Nephron (organoid): Measurements from ENCODE around the gene HOXC6.

ENCODE experiments used
- H3K27ac Mint-ChIP-seq, 3 experiments: 2 replicates each; pipeline ENCODE4 v1.8.0; 2020; ENCODE audit warnings: mixed read lengths in 3 of 3, mild to moderate bottlenecking in 2 of 3, moderate library complexity in 1 of 3
- H3K27me3 Mint-ChIP-seq: 2 replicates; pipeline ENCODE4 v1.8.0; 2021; ENCODE audit warnings: low read depth, mild to moderate bottlenecking, moderate library complexity, mixed read lengths
- H3K36me3 Mint-ChIP-seq: 2 replicates; pipeline ENCODE4 v1.8.0; 2020; ENCODE audit warnings: low read depth, mixed read lengths
- H3K4me1 Mint-ChIP-seq: 2 replicates; pipeline ENCODE4 v1.8.0; 2020; ENCODE audit warnings: mixed read lengths
- H3K4me3 Mint-ChIP-seq, 3 experiments: 2 replicates each; pipeline ENCODE4 v1.8.0; 2020; ENCODE audit warnings: mild to moderate bottlenecking in 3 of 3, mixed read lengths in 3 of 3, moderate library complexity in 2 of 3
- H3K9me3 Mint-ChIP-seq: 2 replicates; pipeline ENCODE4 v1.8.0; 2020; ENCODE audit warnings: mixed read lengths
- CTCF ChIP-seq, 3 experiments: fragments of 200-600 bp; sonication (generic); IDR thresholded peaks; one replicate each; pipeline ENCODE4 v1.5.0; 2021; ENCODE audit warnings: antibody characterized with exemption in 3 of 3; ENCODE audit not compliant: unreplicated experiment in 3 of 3

HOXC6 gene

GRCh38 chr12:54038284-54038870 is 10.1 kb downstream of the HOXC6 start:
- Mint-ChIP-seq H3K9me3 (no peaks in the 10 kb centered on the region), H3K4me3 (peak overlapping the region; percentile 79 to 86 (median 86)), H3K27ac (peak overlapping the region; percentile 91 to 95 (median 95))

GRCh38 chr12:54038871-54039414 is 10.7 kb downstream of the HOXC6 start:
- TF ChIP-seq CTCF (IDR thresholded peaks at IDR 0.05; ENCODE audit: unreplicated experiment in 3 of 3), result no peak
- H3K27me3 Mint-ChIP-seq, result peaks cover 4% of the 10 kb centered on the region
- H3K36me3 Mint-ChIP-seq, result no peaks in the 10 kb centered on the region

More at GRCh38 chr12:54038284-54038870, 10.1 kb downstream of the HOXC6 start:
- H3K36me3 Mint-ChIP-seq, result no peaks in the 10 kb centered on the region
- peaks cover 88% of the 10 kb centered on the region for H3K4me1 Mint-ChIP-seq
- no peaks in the 10 kb centered on the region for H3K27me3 Mint-ChIP-seq
- no peak for TF ChIP-seq CTCF (IDR thresholded peaks at IDR 0.05; ENCODE audit: unreplicated experiment in 3 of 3)

GRCh38 chr12:54039417-54040147 is 11.3 kb downstream of the HOXC6 start:
- peak overlapping the region; percentile 91 to 95 (median 95) for H3K27ac Mint-ChIP-seq
- no peaks in the 10 kb centered on the region for H3K36me3 Mint-ChIP-seq
- H3K27me3 Mint-ChIP-seq, result peaks cover 4% of the 10 kb centered on the region
- H3K4me3 Mint-ChIP-seq, result peak overlapping the region; percentile 79 to 86 (median 86)
- H3K4me1 Mint-ChIP-seq, result peaks cover 90% of the 10 kb centered on the region
- no peak for TF ChIP-seq CTCF (IDR thresholded peaks at IDR 0.05; ENCODE audit: unreplicated experiment in 3 of 3)
- no peaks in the 10 kb centered on the region for H3K9me3 Mint-ChIP-seq

More at GRCh38 chr12:54038871-54039414, 10.7 kb downstream of the HOXC6 start:
- peaks cover 89% of the 10 kb centered on the region for H3K4me1 Mint-ChIP-seq
- peak overlapping the region; percentile 91 to 95 (median 95) for H3K27ac Mint-ChIP-seq
- H3K4me3 Mint-ChIP-seq, result peak overlapping the region; percentile 79 to 86 (median 86)
- H3K9me3 Mint-ChIP-seq, result no peaks in the 10 kb centered on the region

- peak overlapping the region; percentile 79 to 86 (median 86) for H3K4me3 Mint-ChIP-seq
- H3K36me3 Mint-ChIP-seq, result no peaks in the 10 kb centered on the region
- no peaks in the 10 kb centered on the region for H3K9me3 Mint-ChIP-seq
- H3K27ac Mint-ChIP-seq, result peak overlapping the region; percentile 91 to 95 (median 95)
- no peak for TF ChIP-seq CTCF (IDR thresholded peaks at IDR 0.05; ENCODE audit: unreplicated experiment in 3 of 3)
- H3K27me3 Mint-ChIP-seq, result peaks cover 5% of the 10 kb centered on the region
- peaks cover 92% of the 10 kb centered on the region for H3K4me1 Mint-ChIP-seq
Observed at GRCh38 chr12:54040148-54040494, 11.9 kb downstream of the HOXC6 start.

GRCh38 chr12:54040648-54041047 is 12.4 kb downstream of the HOXC6 start:
- Mint-ChIP-seq H3K27me3 (peaks cover 10% of the 10 kb centered on the region), H3K4me1 (peaks cover 92% of the 10 kb centered on the region), H3K27ac (peak overlapping the region; percentile 91 to 95 (median 95)), H3K9me3 (no peaks in the 10 kb centered on the region), H3K4me3 (peak overlapping the region; percentile 79 to 86 (median 86)), H3K36me3 (no peaks in the 10 kb centered on the region)
- TF ChIP-seq CTCF (IDR thresholded peaks at IDR 0.05; ENCODE audit: unreplicated experiment in 3 of 3), result no peak
